ENCODE data around the gene TGIF1.

DNA sequence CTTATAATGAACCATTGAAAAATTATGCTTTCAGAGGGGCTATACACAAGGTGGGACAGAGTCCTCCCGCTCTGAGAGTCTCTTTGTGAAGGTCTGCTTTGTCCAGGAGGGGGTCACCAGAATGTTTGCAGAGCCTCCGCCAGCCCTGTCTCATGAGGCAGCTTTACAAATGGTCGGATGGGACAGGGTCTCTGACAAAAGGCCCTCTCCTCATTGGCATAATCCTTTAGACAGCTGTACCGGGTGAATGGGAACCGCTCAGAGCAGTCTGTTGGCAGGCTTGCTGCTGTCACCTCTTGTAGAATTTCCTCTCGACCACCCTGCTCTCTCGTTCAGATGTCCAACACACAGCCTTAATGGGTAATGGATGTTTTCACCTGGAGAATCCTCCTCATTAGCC, 40.2 kb upstream of the TGIF1 start:
- TF ChIP-seq, protein P1, sequence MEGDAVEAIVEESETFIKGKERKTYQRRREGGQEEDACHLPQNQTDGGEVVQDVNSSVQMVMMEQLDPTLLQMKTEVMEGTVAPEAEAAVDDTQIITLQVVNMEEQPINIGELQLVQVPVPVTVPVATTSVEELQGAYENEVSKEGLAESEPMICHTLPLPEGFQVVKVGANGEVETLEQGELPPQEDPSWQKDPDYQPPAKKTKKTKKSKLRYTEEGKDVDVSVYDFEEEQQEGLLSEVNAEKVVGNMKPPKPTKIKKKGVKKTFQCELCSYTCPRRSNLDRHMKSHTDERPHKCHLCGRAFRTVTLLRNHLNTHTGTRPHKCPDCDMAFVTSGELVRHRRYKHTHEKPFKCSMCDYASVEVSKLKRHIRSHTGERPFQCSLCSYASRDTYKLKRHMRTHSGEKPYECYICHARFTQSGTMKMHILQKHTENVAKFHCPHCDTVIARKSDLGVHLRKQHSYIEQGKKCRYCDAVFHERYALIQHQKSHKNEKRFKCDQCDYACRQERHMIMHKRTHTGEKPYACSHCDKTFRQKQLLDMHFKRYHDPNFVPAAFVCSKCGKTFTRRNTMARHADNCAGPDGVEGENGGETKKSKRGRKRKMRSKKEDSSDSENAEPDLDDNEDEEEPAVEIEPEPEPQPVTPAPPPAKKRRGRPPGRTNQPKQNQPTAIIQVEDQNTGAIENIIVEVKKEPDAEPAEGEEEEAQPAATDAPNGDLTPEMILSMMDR (IDR thresholded peaks at IDR 0.05 in 2 of 3, conservative IDR thresholded peaks at IDR 0.05 in 1 of 3; ENCODE audit: borderline replicate concordance in 1 of 3, insufficient read depth in 1 of 3, low read depth in 2 of 3, low read length in 2 of 3), result no peak
- no peak for TF ChIP-seq POLR2A (IDR thresholded peaks at IDR 0.05; ENCODE audit: borderline replicate concordance, extremely low read depth, insufficient read depth, insufficient read length)
- TF ChIP-seq, protein P2, sequence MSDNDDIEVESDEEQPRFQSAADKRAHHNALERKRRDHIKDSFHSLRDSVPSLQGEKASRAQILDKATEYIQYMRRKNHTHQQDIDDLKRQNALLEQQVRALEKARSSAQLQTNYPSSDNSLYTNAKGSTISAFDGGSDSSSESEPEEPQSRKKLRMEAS (IDR thresholded peaks at IDR 0.05), result no peak
- TF ChIP-seq EZH2phosphoT487 (IDR thresholded peaks at IDR 0.05; ENCODE audit: borderline replicate concordance), result no peak
- no peak for TF ChIP-seq POLR2AphosphoS5 (IDR thresholded peaks at IDR 0.05; ENCODE audit: low read depth, low read length)
- TF ChIP-seq, protein P3, sequence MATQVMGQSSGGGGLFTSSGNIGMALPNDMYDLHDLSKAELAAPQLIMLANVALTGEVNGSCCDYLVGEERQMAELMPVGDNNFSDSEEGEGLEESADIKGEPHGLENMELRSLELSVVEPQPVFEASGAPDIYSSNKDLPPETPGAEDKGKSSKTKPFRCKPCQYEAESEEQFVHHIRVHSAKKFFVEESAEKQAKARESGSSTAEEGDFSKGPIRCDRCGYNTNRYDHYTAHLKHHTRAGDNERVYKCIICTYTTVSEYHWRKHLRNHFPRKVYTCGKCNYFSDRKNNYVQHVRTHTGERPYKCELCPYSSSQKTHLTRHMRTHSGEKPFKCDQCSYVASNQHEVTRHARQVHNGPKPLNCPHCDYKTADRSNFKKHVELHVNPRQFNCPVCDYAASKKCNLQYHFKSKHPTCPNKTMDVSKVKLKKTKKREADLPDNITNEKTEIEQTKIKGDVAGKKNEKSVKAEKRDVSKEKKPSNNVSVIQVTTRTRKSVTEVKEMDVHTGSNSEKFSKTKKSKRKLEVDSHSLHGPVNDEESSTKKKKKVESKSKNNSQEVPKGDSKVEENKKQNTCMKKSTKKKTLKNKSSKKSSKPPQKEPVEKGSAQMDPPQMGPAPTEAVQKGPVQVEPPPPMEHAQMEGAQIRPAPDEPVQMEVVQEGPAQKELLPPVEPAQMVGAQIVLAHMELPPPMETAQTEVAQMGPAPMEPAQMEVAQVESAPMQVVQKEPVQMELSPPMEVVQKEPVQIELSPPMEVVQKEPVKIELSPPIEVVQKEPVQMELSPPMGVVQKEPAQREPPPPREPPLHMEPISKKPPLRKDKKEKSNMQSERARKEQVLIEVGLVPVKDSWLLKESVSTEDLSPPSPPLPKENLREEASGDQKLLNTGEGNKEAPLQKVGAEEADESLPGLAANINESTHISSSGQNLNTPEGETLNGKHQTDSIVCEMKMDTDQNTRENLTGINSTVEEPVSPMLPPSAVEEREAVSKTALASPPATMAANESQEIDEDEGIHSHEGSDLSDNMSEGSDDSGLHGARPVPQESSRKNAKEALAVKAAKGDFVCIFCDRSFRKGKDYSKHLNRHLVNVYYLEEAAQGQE (IDR thresholded peaks at IDR 0.05; ENCODE audit: low read depth), result no peak

Measured in HCT116 (cell line).